HG02759 (cell line): ENCODE results near the gene SHC1.

Experiments used
- ATAC-seq: cut with Tn5 transposase; IDR thresholded peaks from one replicate; pipeline ENCODE4 v1.9.1; 2021; ENCODE audit warnings: mild to moderate bottlenecking, moderate library complexity; ENCODE audit not compliant: unreplicated experiment

The SHC1 gene

GRCh38 chr1:154959426-154959780 lies 11.1 kb downstream of the SHC1 start:
- no peak for ATAC-seq

GRCh38 chr1:154958681-154959425 lies 11.7 kb downstream of the SHC1 start:
- no peak for ATAC-seq

- ATAC-seq: no peak
Measured at GRCh38 chr1:154958036-154958435, 12.5 kb downstream of the SHC1 start.

GRCh38 chr1:154957091-154957657 lies 13.4 kb downstream of the SHC1 start:
- no peak for ATAC-seq

GRCh38 chr1:154956544-154956941 lies 14.0 kb downstream of the SHC1 start:
- ATAC-seq: no peak

GRCh38 chr1:154955718-154956543 lies 14.6 kb downstream of the SHC1 start, which contains the start of gene PBXIP1:
PBXIP1 (minus strand) TSS chr1:154956099; CDS start chr1:154953721, 2,378 bp downstream.
- peak; percentile 72 for ATAC-seq

GRCh38 chr1:154955039-154955717 lies 15.4 kb downstream of the SHC1 start:
- peak; percentile 53 for ATAC-seq

GRCh38 chr1:154954541-154954940 lies 16.0 kb downstream of the SHC1 start:
- no peak for ATAC-seq

GRCh38 chr1:154953611-154954038 lies 16.9 kb downstream of the SHC1 start:
- no peak for ATAC-seq

- ATAC-seq: no peak
Measured at GRCh38 chr1:154952664-154953063, 17.9 kb downstream of the SHC1 start.

- ATAC-seq: no peak
Measured at GRCh38 chr1:154951901-154952657, 18.5 kb downstream of the SHC1 start.

GRCh38 chr1:154948079-154948478 lies 22.5 kb downstream of the SHC1 start:
- ATAC-seq: no peak

- no peak for ATAC-seq
Measured at GRCh38 chr1:154945962-154946850, 24.3 kb downstream of the SHC1 start.

- no peak for ATAC-seq
Measured at GRCh38 chr1:154945160-154945961, 25.2 kb downstream of the SHC1 start.

GRCh38 chr1:154944401-154945159 lies 26.0 kb downstream of the SHC1 start:
- ATAC-seq: no peak

GRCh38 chr1:154943649-154944400 lies 26.7 kb downstream of the SHC1 start:
- ATAC-seq: no peak

GRCh38 chr1:154941333-154942013 lies 29.1 kb downstream of the SHC1 start:
- ATAC-seq: no peak
